CD4-positive, alpha-beta T cell treated with Interferon alpha-2 for 1 hour (primary cell): ENCODE data around the gene SIGLEC15.
A peak's percentile ranks its signal among the peaks of the same experiment; 100 is the strongest.
"Not testable (repeated sequence)": the region's sequence is repeated elsewhere in the genome, so short reads cannot be mapped to it uniquely, and the experiment has no call there.

Experiments used
- DNase-seq, 2 donors: peaks; one replicate each; pipeline ENCODE4 v3.0.0-alpha.2; 2020 to 2022

The SIGLEC15 gene

DNA sequence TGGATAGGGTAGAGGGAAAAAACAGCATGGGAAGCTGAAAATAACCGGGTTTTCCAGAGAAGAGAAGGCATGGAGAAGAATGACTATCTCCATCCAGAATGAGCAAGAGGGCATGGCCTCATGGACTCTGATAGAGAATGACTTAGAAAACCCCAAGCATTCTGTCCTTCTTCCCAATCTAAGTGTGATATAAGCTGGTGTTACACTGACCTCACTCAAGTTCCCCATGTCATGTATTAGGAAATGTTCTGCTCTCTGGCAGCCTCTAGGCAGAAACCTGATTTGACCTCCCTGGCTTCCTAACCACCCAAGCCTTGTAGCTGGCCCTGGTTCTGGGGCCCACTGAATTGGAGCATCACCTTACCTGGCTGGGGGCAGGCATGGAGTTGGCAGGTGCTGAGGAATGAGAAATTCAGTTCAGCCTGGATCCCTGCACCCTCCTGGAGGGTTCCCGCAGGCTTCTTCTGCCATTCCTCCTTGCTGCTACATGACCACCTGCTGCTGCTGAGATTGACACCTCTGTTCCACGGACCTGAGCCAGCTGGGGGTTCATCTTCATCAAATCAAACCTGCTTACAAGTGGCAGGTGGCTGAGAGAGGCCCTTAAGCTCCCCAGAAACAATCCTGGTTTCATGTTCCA, 5.2 kb upstream of the SIGLEC15 start:
- DNase-seq, result no peak

DNA sequence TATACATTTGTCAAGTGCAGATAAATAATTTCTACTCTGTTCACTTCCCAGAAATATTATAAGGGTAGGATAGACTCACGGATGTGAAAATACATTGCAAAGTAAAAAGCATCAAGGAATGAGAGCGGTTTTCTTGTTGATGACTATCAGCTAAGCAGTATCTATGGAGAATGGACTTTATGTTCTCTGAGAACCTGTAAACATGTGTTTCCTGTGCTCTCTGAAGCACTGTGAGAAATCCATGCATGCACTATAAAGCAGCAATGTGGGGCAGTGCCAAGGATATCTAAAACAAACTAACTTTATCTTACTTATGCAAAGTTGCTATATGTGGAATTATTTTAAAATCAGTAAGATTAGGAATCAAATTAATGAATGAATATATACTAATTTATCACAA, 4.4 kb upstream of the SIGLEC15 start:
- DNase-seq, result no peak

DNA sequence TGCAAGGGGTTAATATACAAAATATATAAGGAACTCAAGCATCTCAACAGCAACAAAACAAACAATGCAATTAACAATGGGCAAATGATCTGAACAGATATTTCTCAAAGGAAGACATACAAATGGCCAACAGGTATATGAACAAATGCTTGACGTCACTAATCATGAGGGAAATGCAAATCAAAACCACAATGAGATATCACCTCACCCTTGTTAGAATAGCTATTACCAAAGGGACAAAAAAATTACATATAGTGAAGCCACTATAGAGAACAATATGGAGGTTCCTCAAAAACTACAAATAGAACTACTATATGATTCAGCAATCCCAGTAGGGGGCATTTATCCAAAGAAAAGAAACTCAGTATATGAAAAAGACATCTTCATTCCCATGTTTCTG, 3.8 kb upstream of the SIGLEC15 start:
- DNase-seq, result no peak

DNA sequence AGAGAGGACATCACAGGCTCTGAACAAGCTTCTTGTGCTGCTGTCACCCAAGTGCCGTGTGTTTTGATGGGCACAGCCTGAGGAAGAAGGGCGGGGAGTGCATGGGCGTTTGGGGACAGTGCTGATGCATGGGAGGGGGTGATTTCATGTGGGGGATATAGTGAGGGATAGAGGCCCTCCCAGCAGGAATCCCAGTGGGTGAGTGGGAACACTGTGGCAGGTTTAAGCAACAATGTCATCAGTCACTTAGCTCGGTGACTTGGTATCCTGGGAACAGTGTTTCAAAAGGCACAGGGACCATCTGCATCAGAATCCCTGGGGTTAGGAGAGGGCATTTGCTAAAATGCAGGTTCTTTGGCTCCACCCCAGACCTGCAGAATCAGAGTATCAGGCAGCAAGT, 609 bp downstream of the SIGLEC15 start:
- DNase-seq, result no peak

DNA sequence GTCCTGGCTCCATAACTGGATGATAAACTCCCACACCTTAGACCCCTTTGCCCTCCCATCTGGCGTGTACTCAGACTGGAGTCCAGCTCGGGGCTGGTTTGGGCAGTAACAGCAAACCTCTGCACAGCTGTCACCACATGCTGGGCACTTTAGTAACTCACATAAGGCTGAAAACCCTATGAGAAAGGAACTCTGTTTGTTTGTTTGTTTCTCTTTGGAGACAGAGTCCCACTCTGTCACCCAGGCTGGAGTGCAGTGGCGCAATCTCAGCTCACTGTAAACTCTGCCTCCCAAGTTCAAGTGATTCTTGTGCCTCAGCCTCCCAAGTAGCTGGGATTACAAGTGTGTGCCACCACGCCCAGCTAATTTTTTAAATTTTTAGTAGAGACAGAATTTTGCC, 1.2 kb downstream of the SIGLEC15 start:
- DNase-seq, result not testable (repeated sequence)

DNA sequence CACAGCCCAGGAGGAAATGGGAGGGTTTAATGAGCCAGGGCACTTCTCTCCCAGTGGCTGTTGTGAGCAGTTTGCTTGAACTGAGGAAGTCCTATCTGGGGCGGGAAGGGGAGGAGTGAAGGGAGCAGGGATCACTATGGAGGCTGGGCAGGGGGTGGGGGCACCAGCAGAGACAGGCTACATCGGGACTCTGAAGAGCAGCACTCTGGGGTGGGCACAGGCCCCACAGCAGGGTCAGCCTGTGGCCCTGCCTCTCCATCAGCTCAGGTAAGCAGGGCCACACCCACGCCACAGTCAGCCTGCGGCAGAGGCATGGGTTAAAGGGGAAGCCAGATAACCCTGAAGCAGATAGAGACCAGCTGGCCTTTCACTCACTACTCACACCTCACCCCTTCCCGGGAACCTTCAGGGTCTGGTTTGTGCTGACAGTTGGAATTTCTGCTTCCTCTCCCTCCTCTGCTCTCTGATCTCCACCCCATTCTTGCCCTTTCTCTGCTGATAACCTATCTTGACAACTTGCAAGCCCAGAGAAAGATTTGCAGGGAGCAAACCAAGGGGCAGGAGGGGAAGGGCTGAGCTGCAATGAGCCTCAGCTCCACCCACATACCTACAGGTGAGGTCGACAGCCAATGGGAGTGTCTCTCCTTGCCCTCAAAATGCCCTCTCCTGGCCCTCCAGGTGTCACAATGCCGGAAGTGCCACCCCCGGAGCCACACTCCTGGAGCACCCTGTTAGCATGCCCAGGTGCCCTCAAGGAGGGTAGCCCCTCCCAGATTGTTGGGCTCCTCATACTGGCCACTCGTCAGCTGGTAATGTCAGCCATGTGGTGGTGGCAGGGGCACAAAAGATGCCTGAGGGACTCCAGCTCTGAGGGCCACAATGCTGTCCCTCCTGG, 3.7 kb downstream of the SIGLEC15 start:
- no peak for DNase-seq

DNA sequence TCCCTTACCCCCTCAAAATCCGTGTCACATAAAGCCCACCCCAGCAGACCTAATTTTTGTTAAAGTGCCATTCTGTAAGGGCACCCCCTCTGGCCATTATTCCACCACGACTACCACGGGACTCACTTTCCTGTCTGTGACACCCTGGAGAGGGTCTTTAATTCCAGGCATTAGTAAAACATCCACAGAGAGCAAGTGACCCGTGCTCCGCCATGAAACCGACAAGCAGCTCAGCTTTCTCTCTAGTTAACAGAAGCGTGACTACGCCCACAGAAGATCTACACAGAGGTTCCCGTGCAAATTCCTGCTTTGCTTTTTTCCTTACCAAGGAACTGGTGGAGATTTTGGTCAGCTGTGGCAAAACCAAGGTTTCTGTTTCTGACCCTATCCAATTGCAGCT, 4.4 kb downstream of the SIGLEC15 start:
- DNase-seq, result no peak

DNA sequence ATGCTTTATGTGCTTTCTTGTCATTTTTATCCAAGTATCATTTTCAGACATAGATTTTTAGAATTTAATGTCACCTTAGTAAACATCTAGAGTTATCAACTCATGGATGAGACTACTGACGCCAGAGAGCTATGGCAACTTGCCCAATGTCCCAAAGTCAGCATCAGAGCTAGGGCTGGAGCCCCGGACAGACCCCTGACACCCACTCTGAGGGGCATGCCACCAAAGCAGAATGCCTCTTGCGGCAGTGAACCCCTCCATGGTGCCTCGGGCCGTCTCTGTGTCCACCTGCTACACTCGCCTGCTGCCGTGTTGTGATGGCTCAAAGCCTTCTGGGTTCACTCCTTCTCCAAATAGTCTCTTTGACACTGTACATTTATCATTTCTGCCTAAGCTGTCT, 5.4 kb downstream of the SIGLEC15 start:
- DNase-seq, result no peak

DNA sequence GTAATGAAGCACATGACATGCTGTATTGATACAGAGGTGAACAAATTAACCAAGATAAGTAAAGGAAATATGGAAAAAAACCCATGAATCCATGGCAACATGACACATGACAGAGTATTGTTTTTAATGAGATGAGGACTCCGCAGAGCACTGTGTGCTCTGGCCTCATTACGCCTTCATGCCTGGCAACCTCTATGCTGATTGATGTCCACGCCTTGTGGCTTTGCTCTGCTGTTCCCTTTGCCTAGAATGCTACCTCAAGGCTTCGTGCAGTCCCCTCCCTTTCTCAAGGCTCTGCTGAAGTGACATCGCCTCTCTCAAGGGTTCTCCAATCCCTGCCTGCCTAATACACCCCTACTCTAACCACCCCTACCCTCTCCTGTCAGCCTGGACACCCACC, 8.4 kb downstream of the SIGLEC15 start:
- no peak for DNase-seq

DNA sequence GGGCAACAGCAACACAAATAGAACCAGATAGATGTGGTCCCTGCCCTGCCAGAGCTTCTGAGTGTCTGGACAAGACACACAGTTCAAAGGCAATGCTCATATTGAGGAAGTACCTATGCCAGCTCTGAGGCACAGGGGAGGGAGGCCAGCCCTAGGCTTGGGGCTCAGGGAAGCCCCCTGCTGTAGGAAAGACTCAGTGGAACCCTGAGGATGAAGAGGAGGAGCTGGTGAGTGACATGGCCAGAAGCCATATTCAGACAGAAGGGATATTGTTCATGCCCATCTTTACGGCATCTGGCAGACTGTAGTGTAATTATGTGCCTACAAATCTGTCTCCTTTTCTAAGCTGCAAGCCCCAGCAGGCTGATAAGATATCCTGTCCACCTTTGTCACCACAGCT, 8.8 kb downstream of the SIGLEC15 start:
- no peak for DNase-seq

DNA sequence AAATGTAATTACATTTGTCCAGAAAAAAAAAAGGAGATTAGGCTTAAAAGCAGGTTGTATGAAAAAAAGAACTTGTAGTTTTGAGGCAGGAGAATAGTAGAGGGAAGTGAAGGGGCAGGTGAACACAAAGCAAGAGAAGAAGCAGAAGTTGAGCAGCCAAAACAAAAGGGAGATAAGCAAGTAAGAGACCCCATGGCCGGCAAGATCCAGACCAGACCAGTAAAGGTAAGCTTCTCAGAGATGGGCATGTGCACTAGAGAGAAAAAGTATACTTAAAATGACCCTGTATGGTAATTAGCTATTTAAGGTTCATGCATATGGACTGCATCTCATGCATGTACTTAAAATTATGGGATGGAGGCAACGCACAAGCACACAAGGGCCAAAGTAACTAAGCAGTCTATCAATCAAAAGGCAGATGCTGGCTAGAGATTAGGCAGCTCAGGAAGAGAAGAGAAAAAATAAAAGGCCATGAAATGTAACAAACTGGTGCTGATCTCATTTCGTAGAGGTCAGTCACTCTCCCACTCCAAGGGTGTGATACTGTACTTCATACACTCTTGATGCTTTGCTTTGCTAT, 9.7 kb downstream of the SIGLEC15 start:
- no peak for DNase-seq

DNA sequence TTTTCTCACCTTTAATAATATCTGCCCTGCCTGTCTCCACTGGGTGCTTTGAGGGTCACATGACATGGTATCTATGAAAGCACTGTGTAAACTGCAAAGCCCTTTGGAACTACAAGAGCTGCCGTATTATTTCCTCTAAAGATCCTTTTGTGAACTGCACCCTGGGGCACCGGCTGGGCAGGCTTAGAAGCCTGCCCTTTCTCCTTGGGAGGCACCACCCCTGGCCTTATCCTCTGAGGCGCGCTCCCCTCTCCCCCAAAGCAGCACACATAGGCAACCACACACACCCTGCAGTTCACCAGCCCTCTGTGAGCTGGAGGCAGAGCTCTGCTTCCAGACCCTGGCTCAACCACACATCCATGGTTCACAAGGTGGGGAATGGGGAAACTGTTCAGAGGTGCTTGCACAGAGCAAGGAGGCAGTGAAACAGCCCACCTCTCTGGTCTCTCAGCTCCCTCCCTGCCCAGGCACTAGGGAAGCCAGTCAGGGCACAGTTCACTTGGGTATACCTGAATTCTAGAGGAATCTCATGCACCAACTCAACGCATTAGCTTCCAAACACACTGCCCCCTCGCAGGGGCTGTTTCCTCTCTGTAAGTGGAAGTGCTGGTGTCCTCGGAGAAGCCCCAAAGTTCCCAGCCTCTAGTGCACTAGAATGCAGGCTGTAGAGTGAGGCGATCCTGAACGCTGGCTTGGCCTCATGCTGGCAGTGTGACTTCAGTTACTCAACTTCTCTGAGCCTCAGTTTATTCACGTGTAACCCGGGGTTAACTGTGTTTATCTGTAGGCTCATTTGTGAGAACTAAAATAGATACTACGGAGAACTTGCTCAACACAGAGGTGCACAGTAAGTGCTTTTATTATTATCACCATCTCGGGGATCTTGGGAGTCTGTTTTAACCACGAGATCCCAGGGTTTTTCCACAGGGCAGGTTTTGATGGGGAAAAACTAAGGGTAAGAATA, 11.0 kb downstream of the SIGLEC15 start:
- no peak for DNase-seq

DNA sequence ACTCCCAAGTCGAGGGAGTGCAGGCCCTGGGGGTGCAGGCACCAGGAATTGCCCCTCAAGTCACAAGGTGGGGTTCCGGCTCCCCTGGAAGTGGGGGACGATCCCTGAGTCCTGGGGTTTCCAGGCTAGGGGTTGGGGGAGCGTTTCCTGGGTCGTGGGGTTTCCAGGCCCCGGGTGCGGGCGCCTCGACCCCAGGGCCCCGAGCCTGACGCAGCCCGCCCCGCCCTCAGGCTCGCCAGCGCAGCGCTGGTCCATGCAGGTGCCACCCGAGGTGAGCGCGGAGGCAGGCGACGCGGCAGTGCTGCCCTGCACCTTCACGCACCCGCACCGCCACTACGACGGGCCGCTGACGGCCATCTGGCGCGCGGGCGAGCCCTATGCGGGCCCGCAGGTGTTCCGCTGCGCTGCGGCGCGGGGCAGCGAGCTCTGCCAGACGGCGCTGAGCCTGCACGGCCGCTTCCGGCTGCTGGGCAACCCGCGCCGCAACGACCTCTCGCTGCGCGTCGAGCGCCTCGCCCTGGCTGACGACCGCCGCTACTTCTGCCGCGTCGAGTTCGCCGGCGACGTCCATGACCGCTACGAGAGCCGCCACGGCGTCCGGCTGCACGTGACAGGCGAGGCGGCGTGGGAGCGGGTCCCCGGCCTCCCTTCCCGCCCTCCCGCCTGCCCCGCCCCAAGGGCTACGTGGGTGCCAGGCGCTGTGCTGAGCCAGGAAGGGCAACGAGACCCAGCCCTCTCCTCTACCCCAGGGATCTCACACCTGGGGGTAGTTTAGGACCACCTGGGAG, 12.0 kb downstream of the SIGLEC15 start:
- DNase-seq, result peak; percentile 53 to 58

DNA sequence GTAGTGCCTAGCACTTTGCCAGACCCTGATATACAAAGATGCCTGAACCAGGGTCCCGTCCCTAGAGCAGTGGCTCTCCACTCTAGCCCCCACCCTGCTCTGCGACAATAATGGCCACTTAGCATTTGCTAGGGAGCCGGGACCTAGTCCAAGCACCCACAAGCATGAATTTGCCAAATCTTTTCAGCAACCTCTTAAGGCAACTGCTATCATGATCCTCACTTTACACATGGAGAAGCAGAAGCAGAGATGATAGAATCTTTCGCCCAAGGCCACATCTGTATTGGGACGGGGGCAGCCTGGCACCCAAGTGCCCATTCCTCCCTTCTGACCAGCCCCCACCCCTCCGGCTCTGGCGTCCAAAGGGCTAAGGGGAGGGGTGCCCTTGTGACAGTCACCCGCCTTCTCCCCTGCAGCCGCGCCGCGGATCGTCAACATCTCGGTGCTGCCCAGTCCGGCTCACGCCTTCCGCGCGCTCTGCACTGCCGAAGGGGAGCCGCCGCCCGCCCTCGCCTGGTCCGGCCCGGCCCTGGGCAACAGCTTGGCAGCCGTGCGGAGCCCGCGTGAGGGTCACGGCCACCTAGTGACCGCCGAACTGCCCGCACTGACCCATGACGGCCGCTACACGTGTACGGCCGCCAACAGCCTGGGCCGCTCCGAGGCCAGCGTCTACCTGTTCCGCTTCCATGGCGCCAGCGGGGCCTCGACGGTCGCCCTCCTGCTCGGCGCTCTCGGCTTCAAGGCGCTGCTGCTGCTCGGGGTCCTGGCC, 13.0 kb downstream of the SIGLEC15 start:
- no peak for DNase-seq

DNA sequence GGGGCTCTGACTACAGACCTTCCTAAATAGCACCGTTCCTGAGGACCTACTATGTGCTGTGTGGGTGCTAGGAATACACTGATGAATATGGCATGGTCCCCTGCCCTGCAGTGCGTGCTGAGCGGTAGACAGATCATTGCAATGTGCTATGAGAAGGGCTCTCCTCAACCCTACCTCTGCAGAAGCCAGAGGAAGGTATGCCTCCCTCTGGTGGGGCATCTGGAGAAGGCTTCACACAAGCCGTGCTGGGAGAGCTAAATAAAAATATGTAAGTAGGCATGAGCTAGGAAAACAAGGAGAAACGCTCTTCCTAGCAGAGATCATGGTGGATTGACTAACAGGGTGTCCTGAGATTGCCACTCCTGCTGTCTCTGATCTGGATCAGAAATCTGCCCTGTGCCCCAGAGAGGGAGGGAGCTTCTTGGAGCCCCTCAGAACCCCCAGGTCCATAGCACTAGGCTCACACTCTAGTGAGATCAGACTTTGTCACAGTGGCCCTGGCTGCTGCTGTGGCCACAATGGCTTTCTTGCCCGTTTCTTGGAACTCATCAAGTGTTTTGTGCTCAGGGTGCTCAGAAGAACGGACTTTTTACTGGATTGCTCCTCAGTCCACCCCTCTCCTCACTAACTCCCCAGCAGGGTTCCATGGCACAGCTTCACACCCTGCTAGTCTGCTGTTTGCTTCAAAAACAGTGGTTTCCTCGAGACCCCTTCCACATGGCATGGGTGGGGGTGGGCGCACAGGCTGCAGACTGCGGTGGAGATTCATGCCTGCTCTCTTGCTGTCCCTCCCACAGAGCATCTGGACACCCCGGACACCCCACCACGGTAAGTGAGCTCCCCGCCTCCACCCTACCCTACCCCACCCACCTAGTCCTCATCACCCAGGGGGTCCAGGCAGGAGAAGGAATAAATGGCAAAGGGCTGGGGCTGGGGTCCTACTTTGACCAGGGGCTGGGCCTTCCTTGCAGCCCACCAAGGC, 14.2 kb downstream of the SIGLEC15 start:
- peak; percentile 34 to 44 for DNase-seq

DNA sequence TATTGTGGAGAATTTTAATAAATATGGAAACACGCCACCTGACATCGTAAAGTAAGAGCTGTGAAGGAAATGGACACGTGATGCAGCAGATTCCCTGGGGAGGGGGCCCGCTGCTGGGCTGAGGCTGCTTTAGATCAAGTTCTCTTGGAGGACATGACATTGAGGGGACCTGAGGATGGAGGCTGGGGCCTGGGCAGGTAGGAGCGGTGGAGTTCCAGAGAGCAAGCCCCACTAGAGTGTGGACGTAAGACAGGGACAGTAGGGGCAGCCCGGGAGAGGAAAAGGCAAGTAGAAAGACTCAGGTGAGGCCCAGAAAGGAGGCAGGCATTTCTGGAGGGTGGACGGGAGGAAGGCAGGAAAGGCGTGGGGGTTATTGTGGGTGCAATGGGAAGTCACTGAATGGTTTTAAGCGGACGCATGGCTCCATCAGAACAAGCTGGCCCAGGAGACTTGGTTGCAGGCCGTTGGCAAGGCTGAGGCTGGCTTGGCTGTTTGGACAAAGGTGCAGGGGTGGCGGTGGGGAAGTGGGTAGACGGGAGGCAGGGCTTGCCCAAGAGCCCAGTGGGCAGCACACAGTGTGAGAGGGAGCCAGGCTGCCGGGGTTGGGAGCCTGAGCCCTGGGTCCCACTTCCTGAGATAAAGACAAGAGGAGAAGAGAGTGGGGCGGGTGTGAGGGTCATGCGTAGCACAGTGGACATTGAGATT, 15.7 kb downstream of the SIGLEC15 start:
- DNase-seq, result no peak

DNA sequence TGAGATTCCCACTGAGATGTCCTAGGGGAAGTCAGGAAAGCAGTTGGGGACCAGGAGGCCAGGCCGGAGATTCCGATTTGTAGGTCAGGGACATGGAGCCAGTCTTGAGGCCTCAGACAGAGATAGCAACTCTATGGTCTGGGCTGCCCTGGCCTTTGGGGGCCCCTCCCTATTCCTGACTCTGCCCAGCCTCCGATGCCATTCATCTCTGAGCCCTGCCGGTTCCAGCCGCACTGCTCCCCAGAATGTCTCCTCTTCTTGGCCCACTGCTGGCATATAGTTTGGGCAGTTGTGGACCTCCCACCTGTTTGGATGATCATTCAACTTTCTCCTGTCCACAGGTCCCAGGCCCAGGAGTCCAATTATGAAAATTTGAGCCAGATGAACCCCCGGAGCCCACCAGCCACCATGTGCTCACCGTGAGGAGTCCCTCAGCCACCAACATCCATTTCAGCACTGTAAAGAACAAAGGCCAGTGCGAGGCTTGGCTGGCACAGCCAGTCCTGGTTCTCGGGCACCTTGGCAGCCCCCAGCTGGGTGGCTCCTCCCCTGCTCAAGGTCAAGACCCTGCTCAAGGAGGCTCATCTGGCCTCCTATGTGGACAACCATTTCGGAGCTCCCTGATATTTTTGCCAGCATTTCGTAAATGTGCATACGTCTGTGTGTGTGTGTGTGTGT, 16.4 kb downstream of the SIGLEC15 start:
- DNase-seq, result no peak

DNA sequence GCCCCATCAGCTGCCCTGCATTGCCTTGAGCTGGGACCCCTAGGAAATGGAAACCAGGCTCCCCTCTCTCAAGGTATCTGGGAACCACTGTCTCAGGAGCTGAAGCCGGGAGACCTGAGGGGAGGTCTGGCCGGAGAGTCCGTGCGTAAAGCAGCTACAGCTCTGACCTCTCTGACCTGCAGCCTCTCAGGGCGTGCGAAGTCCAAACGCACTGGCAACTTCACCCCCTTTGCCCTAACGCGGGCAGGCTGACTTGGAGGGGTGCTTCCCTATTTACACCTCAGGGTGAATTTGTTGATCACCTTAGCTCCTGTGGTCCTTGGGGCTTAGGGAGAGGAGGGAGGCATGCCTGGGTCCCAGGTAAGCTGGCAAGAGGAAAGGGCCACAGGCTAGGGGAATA, 17.5 kb downstream of the SIGLEC15 start:
- no peak for DNase-seq

DNA sequence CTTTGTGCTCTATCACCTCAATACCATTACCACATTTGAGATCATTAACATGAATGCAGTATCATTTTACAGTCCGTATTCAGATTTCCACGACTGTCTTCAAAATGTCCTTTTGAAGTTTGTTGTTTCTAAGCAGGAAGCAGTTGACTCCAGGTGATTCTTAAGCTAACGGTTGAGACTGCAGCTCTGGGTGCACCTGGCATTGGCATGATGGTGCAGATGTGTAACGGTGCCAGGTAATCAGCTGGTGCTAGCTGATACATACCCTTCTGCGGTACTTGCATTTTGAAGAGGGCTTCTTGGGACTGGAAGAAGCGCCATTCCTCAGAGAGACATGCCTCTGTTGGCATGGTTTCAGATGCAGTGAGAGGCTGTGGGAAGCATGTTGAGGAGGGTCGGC, 19.5 kb downstream of the SIGLEC15 start:
- no peak for DNase-seq
